MG63 (cell line): Measurements from ENCODE around the gene BICDL1. TPM values are rescaled to one million over a fixed set of nuclear protein-coding genes. Genes with fewer than 3 reads are reported as not detected.
"Not testable (repeated sequence)": the region's sequence is repeated elsewhere in the genome, so short reads cannot be mapped to it uniquely, and the experiment has no call there.

ENCODE experiments used
- DNase-seq: peaks from one replicate; pipeline ENCODE4 v3.0.0-alpha.2; 2020
- H3K27me3 ChIP-seq: fragments of 250-450 bp; sonication (Bioruptor Pico); 2 replicates; pipeline ENCODE4 v1.5.1; 2020; ENCODE audit warnings: mild to moderate bottlenecking, moderate library complexity
- H3K36me3 ChIP-seq: fragments of 250-450 bp; sonication (Bioruptor Pico); 2 replicates; pipeline ENCODE4 v1.5.1; 2020; ENCODE audit warnings: mild to moderate bottlenecking, moderate library complexity
- H3K4me3 ChIP-seq: fragments of 250-450 bp; sonication (Bioruptor Pico); 2 replicates; pipeline ENCODE4 v1.5.1; 2020; ENCODE audit warnings: mild to moderate bottlenecking, moderate library complexity
- H3K9me3 ChIP-seq: fragments of 250-450 bp; sonication (Bioruptor Pico); 2 replicates; pipeline ENCODE4 v1.5.1; 2020; ENCODE audit warnings: mild to moderate bottlenecking, moderate library complexity
- total RNA-seq: library from RNA; depleted of rRNA; stranded (reverse); fragments of >200 nt; shearing (Covaris generic); gene quantifications from 2 replicates; pipeline ENCODE4 v1.2.3, GENCODE V29; 2014; ENCODE audit warnings: low replicate concordance

Gene BICDL1
- total RNA-seq, 1 experiment from 2014 or later: not detected

- Histone ChIP-seq H3K9me3 (no peaks in the 10 kb centered on the region), H3K4me3 (no peak overlapping the region), H3K27me3 (no peaks in the 10 kb centered on the region), H3K36me3 (no peaks in the 10 kb centered on the region)
- DNase-seq: no peak
These were observed 43.2 kb downstream of the BICDL1 start for GRCh38 chr12:120032242-120032641.

GRCh38 chr12:120037851-120038250 lies 48.8 kb downstream of the BICDL1 start:
- Histone ChIP-seq H3K9me3 (no peaks in the 10 kb centered on the region), H3K4me3 (no peak overlapping the region), H3K27me3 (no peaks in the 10 kb centered on the region), H3K36me3 (no peaks in the 10 kb centered on the region)
- DNase-seq: no peak

- no peak for DNase-seq
- no peaks in the 10 kb centered on the region for H3K36me3 ChIP-seq
These were observed 50.7 kb downstream of the BICDL1 start for GRCh38 chr12:120039711-120040110.

GRCh38 chr12:120041386-120042231 lies 52.6 kb downstream of the BICDL1 start:
- no peak overlapping the region for H3K4me3 ChIP-seq
- DNase-seq: no peak
- H3K9me3 ChIP-seq: no peaks in the 10 kb centered on the region
- peaks cover 5% of the 10 kb centered on the region; the same call in 1 of the 2 replicates for H3K27me3 ChIP-seq
- H3K36me3 ChIP-seq: no peaks in the 10 kb centered on the region

More at GRCh38 chr12:120039711-120040110, 50.7 kb downstream of the BICDL1 start:
- no peaks in the 10 kb centered on the region for H3K9me3 ChIP-seq
- H3K4me3 ChIP-seq: no peak overlapping the region
- peaks cover 5% of the 10 kb centered on the region; the same call in 1 of the 2 replicates for H3K27me3 ChIP-seq

GRCh38 chr12:120045367-120045766 lies 56.3 kb downstream of the BICDL1 start:
- not testable (repeated sequence) for DNase-seq, H3K4me3 ChIP-seq, H3K9me3 ChIP-seq, H3K36me3 ChIP-seq, H3K27me3 ChIP-seq

- DNase-seq: no peak
- Histone ChIP-seq H3K27me3 (peaks cover 5% of the 10 kb centered on the region; the same call in 1 of the 2 replicates), H3K36me3 (no peaks in the 10 kb centered on the region), H3K9me3 (no peaks in the 10 kb centered on the region), H3K4me3 (no peak overlapping the region)
These were observed 58.0 kb downstream of the BICDL1 start for GRCh38 chr12:120047072-120047471.

- no peaks in the 10 kb centered on the region for H3K9me3 ChIP-seq
- DNase-seq: no peak
- no peak overlapping the region for H3K4me3 ChIP-seq
- no peaks in the 10 kb centered on the region for H3K36me3 ChIP-seq
- peaks cover 5% of the 10 kb centered on the region; the same call in 1 of the 2 replicates for H3K27me3 ChIP-seq
These were observed 59.2 kb downstream of the BICDL1 start for GRCh38 chr12:120048263-120048662.

GRCh38 chr12:120049426-120049825 lies 60.4 kb downstream of the BICDL1 start:
- Histone ChIP-seq H3K9me3 (no peaks in the 10 kb centered on the region), H3K4me3 (no peak overlapping the region), H3K36me3 (no peaks in the 10 kb centered on the region), H3K27me3 (no peaks in the 10 kb centered on the region)
- DNase-seq: no peak

GRCh38 chr12:120051535-120051934 lies 62.5 kb downstream of the BICDL1 start:
- Histone ChIP-seq H3K4me3 (no peak overlapping the region), H3K27me3 (no peaks in the 10 kb centered on the region), H3K36me3 (no peaks in the 10 kb centered on the region), H3K9me3 (no peaks in the 10 kb centered on the region)
- DNase-seq: no peak

- no peaks in the 10 kb centered on the region for H3K36me3 ChIP-seq
- no peaks in the 10 kb centered on the region for H3K9me3 ChIP-seq
- no peaks in the 10 kb centered on the region for H3K27me3 ChIP-seq
- no peak for DNase-seq
- H3K4me3 ChIP-seq: no peak overlapping the region
These were observed 65.3 kb downstream of the BICDL1 start for GRCh38 chr12:120054293-120054692.

GRCh38 chr12:120055231-120056000 lies 66.4 kb downstream of the BICDL1 start:
- no peaks in the 10 kb centered on the region; the same call in 1 of the 2 replicates for H3K27me3 ChIP-seq
- no peak overlapping the region for H3K4me3 ChIP-seq
- DNase-seq: no peak

GRCh38 chr12:120056739-120057138 lies 67.7 kb downstream of the BICDL1 start:
- Histone ChIP-seq H3K9me3 (no peaks in the 10 kb centered on the region), H3K27me3 (no peaks in the 10 kb centered on the region; the same call in 1 of the 2 replicates), H3K4me3 (no peak overlapping the region), H3K36me3 (no peaks in the 10 kb centered on the region)
- DNase-seq: no peak

More at GRCh38 chr12:120055231-120056000, 66.4 kb downstream of the BICDL1 start:
- Histone ChIP-seq H3K36me3 (no peaks in the 10 kb centered on the region), H3K9me3 (no peaks in the 10 kb centered on the region)

GRCh38 chr12:120060196-120060595 lies 71.2 kb downstream of the BICDL1 start:
- Histone ChIP-seq H3K9me3 (no peaks in the 10 kb centered on the region), H3K36me3 (no peaks in the 10 kb centered on the region), H3K4me3 (no peak overlapping the region), H3K27me3 (peaks cover 2% of the 10 kb centered on the region; the same call in 1 of the 2 replicates)
- DNase-seq: no peak

- DNase-seq: no peak
- H3K4me3 ChIP-seq: no peak overlapping the region
- H3K27me3 ChIP-seq: peaks cover 2% of the 10 kb centered on the region; the same call in 1 of the 2 replicates
- H3K36me3 ChIP-seq: no peaks in the 10 kb centered on the region
- no peaks in the 10 kb centered on the region for H3K9me3 ChIP-seq
These were observed 71.7 kb downstream of the BICDL1 start for GRCh38 chr12:120060717-120061116.

GRCh38 chr12:120061575-120062214 lies 72.7 kb downstream of the BICDL1 start:
- Histone ChIP-seq H3K4me3 (no peak overlapping the region), H3K9me3 (no peaks in the 10 kb centered on the region), H3K27me3 (peaks cover 2% of the 10 kb centered on the region; the same call in 1 of the 2 replicates), H3K36me3 (no peaks in the 10 kb centered on the region)
- DNase-seq: no peak

- peaks cover 2% of the 10 kb centered on the region; the same call in 1 of the 2 replicates for H3K27me3 ChIP-seq
- no peaks in the 10 kb centered on the region for H3K9me3 ChIP-seq
- DNase-seq: no peak
- no peaks in the 10 kb centered on the region for H3K36me3 ChIP-seq
- H3K4me3 ChIP-seq: no peak overlapping the region
These were observed 74.0 kb downstream of the BICDL1 start for GRCh38 chr12:120062976-120063579.
